ENCODE results near the gene SCYGR7.

SCYGR7 gene

DNA sequence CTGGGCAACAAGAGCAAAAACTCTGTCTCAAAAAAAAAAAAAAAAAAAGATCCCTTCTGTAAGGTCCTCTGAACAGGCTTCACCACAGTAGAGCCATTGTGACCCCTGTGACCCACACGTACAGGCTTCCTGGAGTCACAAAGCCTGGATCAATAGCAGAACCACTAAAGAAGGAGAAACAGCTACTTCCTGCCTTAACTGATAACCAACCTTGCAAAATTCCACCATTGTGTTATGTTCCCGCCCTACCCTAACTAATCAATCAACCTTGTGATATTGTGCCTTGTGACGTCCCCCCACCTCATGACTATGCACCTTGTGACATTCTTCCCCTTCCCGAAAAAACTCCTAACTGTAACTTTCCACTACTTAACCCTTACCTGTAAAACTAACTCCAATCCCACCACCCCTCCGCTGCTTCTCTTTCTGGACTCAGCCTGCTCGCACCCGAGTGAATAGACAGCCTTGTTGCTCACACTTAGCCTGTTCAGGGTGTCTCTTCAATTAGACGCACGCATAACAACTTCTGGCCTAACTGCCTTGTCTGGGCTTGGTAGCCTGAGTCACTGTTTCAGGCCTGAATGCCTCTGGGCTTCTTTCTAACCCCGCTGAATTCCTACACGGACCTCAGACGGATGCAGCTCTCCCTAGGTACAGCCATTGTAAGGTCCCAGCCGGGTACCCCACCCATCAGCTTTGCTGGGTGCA is 31.4 kb downstream of the SCYGR7 start:
- DNase-seq = no peak

DNA sequence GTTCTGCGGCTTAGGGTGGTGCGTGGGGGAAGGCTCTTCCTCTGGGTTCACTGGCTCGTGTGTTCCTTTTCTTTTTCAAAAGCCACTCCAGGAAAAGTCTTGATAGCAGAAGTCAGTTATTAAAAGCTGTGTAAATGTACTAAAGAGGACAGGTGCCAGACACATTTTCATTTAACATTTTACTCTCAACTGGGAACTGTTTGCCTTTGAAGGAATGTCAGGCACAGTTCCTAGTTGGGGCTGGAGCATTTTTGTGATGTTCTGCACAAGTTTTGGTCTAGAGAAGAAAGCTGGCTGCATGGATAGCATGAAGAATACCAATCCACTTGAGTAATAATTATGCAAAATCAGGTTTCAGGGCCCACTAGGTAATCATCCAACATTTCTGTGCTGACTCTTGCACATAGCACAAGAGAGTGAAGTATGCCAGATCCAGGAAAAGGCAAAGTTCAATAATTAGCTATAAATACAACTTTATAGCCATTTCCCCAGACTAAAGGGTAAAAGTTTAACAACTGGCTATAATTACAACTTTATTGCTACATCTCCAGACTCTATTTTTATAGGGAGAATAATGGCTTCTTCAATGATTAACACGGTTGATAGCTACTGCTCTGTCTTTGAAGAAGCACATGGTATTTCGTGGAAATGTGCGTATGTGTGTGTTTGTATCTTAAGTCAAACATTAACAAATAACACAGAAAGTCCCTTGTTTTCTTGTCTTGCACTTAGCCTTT is 33.8 kb downstream of the SCYGR7 start:
- no peak for DNase-seq

DNA sequence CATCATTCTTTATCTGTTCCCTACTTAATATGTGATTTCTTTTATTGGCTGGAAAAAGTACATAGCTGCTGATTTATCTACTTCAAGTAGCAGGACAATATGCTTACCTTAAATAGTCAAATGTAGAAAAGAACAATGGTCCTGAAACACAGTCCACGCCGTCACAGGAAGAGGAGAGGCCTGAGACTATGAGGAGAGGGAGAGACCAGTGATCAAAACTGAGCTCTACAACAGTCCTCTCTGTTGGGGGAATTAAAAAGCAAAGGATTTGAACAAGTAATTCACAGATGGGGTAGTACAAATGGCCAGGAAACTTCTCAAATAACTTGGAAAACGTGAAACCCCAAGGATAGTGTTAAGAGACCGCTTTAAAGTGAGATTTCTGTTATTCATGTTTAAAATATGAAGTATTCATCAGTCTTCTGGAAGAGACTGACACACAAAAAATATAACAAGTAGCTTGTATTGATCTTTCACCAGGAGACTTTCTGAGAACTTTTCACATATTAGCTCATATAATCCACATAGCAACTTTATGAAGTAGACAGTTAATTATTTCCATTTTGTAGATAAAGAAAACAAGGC is 37.7 kb downstream of the SCYGR7 start:
- no peak for DNase-seq

GRCh38 chr2:227766373-227766883 is 38.3 kb downstream of the SCYGR7 start:
- DNase-seq = peak; percentile 18

DNA sequence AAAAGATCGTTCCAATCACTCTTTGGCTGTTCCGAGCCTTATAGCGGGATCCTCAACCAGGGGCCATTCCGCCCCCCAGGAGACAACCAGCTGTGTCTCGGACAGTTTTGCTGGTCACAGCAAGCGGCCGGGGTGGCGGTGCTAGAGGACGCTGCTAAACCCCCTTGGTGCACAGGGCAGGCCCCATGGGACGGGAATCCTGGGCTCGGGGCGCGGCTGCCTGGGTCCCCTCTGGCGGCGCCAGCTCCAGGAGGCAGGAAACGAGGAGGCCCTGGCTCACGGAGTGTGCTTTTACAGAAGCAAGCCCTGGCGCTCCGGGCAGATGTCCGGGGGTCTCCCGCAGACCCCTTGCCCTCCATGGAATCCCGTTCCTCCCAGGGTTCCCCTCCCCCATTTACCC is 39.7 kb downstream of the SCYGR7 start:
- no peak for DNase-seq

DNA sequence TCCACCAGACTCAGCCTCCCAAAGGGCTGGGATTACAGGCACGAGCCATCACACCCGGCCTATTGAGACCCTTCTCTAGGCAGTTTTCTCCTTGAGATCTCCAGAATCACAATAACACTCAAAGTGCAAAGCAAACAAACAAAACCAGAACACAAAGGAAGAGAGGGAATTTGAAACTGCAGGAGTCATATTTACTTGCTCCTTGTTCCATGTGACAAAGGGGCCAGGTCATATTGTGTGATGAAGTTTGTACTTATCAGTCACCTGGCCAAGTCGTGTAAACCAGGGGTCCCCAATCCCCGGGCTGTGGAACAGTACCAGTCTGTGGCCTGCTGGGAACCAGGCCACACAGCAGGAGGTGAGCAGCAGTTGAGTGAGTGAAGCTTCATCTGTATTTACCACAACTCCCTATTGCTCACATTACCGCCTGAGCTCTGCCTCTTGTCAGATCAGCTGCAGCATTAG is 44.1 kb downstream of the SCYGR7 start:
- DNase-seq = no peak

DNA sequence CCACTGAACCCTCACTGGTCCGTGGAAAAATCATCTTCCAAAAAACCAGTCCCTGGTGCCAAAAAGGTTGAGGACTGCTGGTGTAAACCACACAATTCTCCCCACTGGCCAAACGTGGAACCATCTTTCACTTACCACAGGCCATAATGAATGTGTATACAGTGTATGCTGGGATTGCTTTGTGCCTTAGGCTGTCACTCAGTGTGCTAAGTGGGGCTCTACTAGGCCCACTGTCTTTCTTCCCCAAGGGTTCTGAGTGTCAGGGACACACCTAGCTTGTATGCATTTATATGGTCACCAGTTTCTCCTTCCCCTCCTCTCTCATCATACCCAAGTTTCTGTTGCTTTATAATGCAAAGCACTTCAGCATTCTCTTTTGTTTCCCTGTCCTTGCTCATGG is 44.8 kb downstream of the SCYGR7 start:
- no peak for DNase-seq

DNA sequence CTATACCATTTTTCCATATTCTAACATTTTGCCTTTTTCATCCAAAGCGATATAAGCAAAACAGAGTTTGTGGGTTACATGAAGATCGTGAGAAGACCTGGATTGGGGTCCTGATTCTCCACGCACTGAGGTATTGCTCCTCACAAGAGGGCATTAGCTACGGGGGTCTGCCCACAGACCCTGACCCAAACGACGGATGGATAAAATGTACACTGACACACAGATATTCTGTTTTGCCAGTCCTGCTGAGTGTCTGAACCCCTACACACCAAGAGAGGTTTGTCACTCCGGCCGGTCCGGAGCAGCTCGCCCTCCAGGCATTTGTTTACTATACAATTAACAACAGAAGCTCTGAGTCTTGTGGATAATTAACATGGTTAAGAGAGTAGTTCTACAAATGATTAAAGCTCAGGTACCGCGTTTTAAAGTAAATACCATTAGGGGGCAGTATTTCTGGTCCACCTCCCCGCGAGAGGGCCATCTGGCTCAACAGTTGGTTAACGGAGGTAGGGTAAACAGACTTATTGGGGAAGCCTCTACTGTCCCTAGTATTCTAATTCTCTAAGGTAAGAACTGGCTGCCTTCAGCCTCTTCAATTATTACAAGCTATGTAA is 46.0 kb downstream of the SCYGR7 start:
- no peak for DNase-seq

DNA sequence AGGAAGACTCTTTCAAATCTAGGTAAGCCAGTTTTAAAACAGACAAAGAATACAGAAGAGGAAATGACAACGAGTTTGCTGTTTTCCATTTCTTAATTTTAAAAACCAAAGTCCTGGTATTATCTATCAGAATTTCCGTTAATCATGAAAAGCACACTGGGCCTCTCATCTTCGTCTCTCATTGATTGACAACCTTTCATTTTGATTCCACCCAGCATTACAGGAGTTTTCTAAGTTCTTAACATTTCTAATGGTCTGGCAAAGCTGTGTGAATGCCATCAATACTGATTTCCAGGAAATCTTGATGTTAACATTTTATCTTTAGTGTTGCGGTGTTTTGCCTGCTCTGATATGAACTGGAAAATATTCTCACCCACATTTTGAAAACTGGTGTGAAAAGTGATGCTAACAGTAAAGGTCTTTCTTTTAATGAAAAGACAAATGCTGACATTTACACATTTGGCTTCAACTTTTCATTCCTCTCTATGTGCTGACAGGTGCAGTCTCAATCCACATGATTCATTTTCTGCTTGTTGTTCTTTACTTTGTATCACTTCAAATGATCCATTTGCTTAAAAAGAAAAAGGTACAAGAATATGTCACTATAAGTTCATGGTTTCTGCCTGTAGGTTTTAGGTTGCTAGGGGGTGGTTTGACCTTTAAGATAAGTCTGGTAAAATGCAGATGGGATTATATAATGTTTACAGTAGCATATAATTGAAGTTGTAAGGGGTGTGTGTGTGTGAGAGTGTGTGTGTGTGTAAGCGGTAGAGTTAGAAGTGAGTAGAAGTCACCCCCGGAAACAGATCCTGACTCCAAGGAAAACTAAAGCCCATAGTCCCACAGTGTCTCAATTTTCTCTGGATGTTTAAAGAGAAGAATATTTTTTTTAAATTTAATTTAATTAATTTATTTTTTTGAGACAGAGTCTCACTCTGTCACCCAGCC is 47.0 kb downstream of the SCYGR7 start:
- DNase-seq = no peak
